GM20000 (cell line): ENCODE measurements around the gene TRIM40.
"Not testable (repeated sequence)": the region's sequence is repeated elsewhere in the genome, so short reads cannot be mapped to it uniquely, and the experiment has no call there.

Source experiments
- DNase-seq: peaks from one replicate; pipeline ENCODE4 v3.0.0; 2012; ENCODE audit warnings: low spot score
- TF ChIP-seq, protein P1 (sequence below): IDR thresholded peaks from 2 replicates; pipeline ENCODE4 v1.5.1; 2012; ENCODE audit warnings: mild to moderate bottlenecking, control low read depth; ENCODE audit errors: extremely low read depth, missing control alignments

The TRIM40 gene

DNA sequence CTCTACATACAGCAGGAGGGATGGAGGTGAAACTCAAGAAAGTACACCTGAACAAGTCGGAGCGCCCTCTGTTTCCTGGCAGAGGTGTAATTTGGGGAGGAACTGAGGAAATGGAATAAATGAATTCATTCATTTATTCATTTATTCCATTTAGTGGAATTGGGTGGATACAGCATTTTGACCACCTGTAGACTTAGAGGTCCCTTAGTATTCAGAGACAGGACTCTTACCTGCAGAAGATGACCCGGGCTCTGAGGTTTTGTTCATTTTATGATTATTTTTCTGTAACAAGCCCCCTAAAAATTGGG is 32.1 kb upstream of the TRIM40 start:
- TF ChIP-seq, protein P1, sequence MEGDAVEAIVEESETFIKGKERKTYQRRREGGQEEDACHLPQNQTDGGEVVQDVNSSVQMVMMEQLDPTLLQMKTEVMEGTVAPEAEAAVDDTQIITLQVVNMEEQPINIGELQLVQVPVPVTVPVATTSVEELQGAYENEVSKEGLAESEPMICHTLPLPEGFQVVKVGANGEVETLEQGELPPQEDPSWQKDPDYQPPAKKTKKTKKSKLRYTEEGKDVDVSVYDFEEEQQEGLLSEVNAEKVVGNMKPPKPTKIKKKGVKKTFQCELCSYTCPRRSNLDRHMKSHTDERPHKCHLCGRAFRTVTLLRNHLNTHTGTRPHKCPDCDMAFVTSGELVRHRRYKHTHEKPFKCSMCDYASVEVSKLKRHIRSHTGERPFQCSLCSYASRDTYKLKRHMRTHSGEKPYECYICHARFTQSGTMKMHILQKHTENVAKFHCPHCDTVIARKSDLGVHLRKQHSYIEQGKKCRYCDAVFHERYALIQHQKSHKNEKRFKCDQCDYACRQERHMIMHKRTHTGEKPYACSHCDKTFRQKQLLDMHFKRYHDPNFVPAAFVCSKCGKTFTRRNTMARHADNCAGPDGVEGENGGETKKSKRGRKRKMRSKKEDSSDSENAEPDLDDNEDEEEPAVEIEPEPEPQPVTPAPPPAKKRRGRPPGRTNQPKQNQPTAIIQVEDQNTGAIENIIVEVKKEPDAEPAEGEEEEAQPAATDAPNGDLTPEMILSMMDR = no peak
- no peak for DNase-seq

DNA sequence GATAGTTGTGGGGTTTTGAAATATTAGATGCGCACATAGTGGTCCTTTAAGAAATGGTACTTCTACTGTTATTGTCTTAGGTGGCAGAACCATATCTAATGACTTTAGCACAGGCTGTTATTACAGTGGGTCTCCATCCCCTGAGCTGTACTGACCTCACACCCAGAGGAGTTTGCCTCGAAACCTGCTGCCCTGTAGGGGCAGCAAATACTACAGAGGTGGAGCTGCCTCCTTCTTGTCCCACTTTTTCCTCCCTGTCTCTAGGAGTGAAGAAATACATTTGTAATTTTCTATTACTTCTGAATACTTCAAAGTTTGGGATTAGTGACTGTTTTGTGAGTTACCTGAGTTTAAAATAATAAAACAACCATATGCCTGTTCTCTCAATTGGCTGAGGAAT is 31.3 kb upstream of the TRIM40 start:
- DNase-seq = no peak
- TF ChIP-seq, protein P1 = no peak

DNA sequence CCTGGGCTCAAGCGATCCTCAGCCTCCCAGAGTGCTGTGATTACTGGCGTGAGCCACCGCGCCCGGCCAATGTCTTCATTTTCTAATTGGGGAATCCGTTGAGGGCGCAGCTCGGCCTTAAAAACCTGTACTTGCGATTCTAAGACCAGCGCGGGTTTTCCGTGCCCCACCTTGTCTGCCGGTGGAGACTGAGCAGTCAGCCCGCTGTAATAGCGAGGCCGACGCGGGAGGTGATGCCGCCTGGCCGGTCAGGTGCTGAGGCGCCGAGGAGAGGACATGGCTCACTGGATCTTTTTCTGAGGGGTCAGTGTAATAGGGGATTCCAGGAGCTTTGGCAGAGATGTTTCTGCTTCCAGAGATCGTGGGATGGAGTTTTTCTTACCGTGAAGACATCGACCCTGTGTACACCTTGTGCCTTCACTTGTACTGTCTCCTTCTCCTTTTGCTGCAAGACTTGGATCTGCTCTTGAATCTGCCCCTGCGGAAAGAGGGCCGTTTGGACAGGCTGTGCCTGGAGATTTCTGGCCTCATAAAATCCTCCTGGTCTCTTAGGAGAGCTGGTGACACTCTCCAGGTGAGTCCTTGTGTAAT is 24.6 kb upstream of the TRIM40 start:
- TF ChIP-seq, protein P1 = no peak
- no peak for DNase-seq

DNA sequence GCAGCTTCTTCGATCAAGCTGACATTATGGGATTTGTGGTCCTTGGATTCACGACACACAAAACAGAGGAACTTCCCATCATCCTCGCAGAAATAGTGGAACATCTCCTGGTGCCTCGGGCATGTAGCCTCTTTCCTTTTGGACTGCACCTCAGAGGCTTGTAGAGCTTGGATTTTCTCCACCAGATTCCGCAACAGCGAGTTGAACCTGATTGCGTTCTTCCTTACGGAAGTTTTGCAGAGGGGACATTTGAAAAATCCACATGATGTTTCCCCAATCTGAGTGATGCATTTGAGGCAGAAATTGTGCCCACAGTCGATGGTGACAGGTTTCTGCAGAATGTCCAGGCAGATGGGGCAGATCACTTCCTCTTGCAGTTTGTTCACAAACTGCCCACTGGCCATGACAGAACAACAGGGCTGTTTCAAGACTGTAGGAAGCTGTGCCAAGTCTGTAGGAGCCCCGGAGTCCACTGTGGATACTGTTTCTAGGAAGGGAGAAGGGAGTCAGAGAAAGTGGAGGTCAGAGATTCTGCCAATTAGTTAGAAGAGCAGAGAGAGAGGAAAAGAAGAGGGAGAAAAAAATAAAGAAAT is 23.4 kb upstream of the TRIM40 start:
- DNase-seq = no peak

DNA sequence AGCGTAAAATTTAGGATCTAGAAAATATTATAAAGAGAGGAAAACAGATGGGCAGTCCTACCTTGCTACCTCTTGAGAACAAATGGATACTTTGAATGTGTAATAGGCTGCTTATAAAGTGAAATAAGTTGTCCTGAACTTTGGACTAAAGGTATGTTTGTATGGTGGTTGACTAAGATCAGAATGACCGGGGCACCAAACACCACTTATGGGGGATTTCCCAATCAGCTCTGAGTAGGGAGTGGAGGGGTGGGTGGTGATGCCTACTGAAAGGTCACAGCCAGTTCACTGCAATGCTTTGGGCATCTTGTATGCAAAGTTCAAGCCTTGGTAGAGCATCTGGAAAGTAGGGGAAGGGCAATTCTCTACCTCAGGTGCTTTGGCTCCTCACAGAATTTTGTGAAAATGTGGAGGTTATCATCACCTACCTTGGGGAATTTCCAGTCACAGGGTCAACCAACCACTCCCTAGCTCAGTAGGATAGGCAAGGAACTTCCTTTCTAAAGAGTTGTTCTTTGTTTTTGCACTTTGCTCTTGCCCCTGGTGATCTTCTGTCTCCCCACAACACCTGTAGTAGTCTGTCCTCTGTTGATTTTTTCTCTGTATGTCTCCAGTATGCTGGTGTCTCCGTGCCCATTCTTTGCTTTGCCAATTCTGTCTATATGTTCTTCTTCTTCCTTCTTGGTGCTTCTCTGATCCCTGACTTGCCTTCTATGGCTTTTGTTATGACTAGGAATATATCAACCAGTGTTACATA is 22.8 kb upstream of the TRIM40 start, which contains the start of gene TRIM31:
TSS of gene TRIM31 (minus strand) at position 88 of the 757 bp plus-strand sequence. CDS start 285 bp downstream, outside the sequence.
- peak; percentile 36 for DNase-seq

More for the DNA sequence above, 23.4 kb upstream of the TRIM40 start:
- TF ChIP-seq, protein P1 = no peak

DNA sequence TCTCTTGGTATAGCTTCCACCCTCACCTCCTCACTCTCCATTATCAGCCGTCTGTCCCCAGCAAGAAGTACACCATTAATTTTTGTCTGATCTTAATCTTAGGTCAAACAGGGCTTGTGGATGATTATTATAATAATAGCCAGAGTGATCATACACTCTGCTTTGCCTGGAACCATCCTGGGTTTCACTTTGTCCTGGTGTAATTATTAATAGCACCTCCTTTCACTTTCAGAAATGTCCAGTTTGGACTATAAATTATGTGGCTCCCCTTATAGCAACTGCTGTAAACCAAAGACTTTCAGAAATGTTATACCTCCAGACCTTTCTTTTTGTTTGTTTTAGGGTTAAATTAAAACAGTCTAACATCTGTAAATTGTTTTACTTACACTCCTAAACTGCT is 22.1 kb upstream of the TRIM40 start:
- TF ChIP-seq, protein P1 = no peak
- DNase-seq = no peak

More for the DNA sequence above, 22.8 kb upstream of the TRIM40 start, which contains the start of gene TRIM31:
- TF ChIP-seq, protein P1 = no peak

DNA sequence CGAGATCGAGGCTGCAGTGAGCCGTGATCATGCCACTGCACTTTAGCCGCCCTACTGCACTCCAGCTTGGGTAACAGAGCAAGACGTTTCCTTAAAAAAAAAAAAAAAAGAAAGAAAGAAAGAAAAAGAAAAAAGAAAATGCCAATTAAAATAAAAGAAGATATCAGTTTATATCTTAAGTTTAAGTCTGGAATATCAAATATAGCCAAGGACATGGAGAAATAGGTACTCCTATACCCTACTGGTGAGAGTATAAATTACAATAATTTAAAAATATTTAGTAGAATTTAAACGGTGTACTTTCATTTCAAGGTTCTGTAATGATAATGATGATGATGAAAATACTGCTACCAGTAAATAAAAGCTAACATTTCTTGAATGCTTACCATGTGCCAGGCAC is 19.2 kb upstream of the TRIM40 start:
- DNase-seq = no peak
- TF ChIP-seq, protein P1 = no peak

DNA sequence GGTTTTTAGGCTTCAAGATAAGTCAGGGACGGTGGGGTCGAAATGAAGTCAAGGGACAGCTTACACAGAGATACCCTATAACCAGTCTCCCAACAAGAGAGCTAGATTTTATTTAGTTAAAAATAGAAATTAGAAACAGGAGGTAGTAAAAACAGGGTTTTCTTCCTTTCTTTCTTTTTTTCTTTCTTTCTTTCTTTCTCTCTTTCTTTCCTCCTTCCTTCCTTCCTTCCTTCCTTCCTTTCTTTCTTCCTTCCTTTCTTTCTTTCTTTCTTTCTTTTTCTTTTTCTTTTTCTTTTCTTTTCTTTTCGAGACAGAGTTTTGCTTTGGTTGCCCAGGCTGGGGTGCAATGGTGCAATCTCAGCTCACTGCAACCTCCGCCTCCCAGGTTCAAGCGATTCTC is 17.2 kb upstream of the TRIM40 start:
- not testable (repeated sequence) for DNase-seq
